Measurements from ENCODE around the gene BLACAT1.

Gene BLACAT1

GRCh38 chr1:205465392-205465791 lies 9.5 kb upstream of the BLACAT1 start:
- no peak for TF ChIP-seq CTCF (IDR thresholded peaks at IDR 0.05; ENCODE audit: low read depth, low read length)
- no peak for DNase-seq (ENCODE audit: extremely low read depth, low read depth)

GRCh38 chr1:205458777-205459566 lies 3.1 kb upstream of the BLACAT1 start:
- TF ChIP-seq CTCF (IDR thresholded peaks at IDR 0.05; ENCODE audit: low read depth, low read length), result no peak
- DNase-seq (ENCODE audit: extremely low read depth, low read depth), result no peak

- no peak for DNase-seq (ENCODE audit: extremely low read depth, low read depth)
- TF ChIP-seq CTCF (IDR thresholded peaks at IDR 0.05; ENCODE audit: low read depth, low read length), result no peak
Observed at GRCh38 chr1:205456868-205457745, 1.3 kb upstream of the BLACAT1 start.

GRCh38 chr1:205456383-205456867 lies 580 bp upstream of the BLACAT1 start:
- no peak for TF ChIP-seq CTCF (IDR thresholded peaks at IDR 0.05; ENCODE audit: low read depth, low read length)
- no peak for DNase-seq (ENCODE audit: extremely low read depth, low read depth)

- TF ChIP-seq CTCF (IDR thresholded peaks at IDR 0.05; ENCODE audit: low read depth, low read length), result no peak
- no peak for DNase-seq (ENCODE audit: extremely low read depth, low read depth)
Observed at GRCh38 chr1:205454903-205455335, 926 bp downstream of the BLACAT1 start.

GRCh38 chr1:205453466-205453865 lies 2.4 kb downstream of the BLACAT1 start:
- TF ChIP-seq CTCF (IDR thresholded peaks at IDR 0.05; ENCODE audit: low read depth, low read length), result no peak

GRCh38 chr1:205452933-205453332 lies 2.9 kb downstream of the BLACAT1 start:
- TF ChIP-seq CTCF (IDR thresholded peaks at IDR 0.05; ENCODE audit: low read depth, low read length), result no peak
- DNase-seq (ENCODE audit: extremely low read depth, low read depth), result no peak

More at GRCh38 chr1:205453466-205453865, 2.4 kb downstream of the BLACAT1 start:
- DNase-seq (ENCODE audit: extremely low read depth, low read depth), result no peak

Data from AG09319 (cell line).